ENCODE data around the gene DBNDD1.

DNA sequence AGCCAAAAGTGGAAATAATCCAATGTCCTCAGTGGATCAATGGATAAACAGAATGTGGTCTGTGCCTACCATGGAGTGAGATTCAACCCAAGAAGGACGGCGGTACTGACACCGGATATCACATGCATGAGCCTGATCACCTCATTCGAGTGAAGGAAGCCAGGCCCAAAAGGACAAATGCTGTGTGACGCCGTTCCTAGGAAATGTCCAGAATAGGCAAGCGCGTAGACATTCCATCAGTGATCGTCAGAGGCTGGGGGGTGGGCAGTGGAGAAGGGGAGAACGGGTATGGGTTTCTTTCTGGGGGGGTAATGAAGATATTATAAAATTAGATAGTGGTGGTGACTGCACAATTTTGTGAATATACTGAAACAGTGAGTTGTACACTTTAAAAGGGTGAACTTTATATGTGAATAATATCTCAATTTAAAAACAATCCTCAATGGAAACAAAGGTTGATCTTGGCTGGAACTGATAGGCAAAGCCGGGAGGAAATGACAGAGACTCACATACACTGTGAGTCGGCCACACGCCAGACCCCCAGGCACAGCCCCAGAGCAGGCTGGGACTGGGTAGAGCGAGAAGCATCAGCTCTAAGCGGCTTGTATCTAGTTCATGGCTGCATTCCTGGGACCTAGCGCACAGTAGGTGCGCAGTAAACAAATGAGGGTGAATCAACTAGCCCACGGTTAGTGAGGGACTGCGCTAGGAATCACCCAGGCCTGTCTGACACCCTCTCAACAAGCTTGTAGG is 3.5 kb downstream of the DBNDD1 start:
- no peak for TF ChIP-seq EZH2 (IDR thresholded peaks at IDR 0.05; ENCODE audit: insufficient read depth, low read length)
- TF ChIP-seq, protein P1, sequence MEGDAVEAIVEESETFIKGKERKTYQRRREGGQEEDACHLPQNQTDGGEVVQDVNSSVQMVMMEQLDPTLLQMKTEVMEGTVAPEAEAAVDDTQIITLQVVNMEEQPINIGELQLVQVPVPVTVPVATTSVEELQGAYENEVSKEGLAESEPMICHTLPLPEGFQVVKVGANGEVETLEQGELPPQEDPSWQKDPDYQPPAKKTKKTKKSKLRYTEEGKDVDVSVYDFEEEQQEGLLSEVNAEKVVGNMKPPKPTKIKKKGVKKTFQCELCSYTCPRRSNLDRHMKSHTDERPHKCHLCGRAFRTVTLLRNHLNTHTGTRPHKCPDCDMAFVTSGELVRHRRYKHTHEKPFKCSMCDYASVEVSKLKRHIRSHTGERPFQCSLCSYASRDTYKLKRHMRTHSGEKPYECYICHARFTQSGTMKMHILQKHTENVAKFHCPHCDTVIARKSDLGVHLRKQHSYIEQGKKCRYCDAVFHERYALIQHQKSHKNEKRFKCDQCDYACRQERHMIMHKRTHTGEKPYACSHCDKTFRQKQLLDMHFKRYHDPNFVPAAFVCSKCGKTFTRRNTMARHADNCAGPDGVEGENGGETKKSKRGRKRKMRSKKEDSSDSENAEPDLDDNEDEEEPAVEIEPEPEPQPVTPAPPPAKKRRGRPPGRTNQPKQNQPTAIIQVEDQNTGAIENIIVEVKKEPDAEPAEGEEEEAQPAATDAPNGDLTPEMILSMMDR (IDR thresholded peaks at IDR 0.05; ENCODE audit: insufficient read depth, low read depth, low read length) = no peak
